IPS-18a (cell line): ENCODE results near the gene PLEKHH1.

Source experiments
- H3K27ac ChIP-seq: one replicate; pipeline ENCODE4 v1.5.1; 2013; ENCODE audit warnings: low read length
- H3K27me3 ChIP-seq: one replicate; pipeline ENCODE4 v1.6.1; 2013; ENCODE audit warnings: mild to moderate bottlenecking, low read length; ENCODE audit not compliant: control insufficient read depth, insufficient read depth
- H3K36me3 ChIP-seq: one replicate; pipeline ENCODE4 v1.6.1; 2013; ENCODE audit warnings: low read depth, low read length; ENCODE audit not compliant: control insufficient read depth
- H3K4me1 ChIP-seq: one replicate; pipeline ENCODE4 v1.6.1; 2013; ENCODE audit warnings: low read depth, low read length; ENCODE audit not compliant: control insufficient read depth
- H3K4me3 ChIP-seq: one replicate; pipeline ENCODE4 v1.5.1; 2013; ENCODE audit warnings: low read length
- H3K9ac ChIP-seq: one replicate; pipeline ENCODE4 v1.6.1; 2013; ENCODE audit warnings: mild to moderate bottlenecking, low read length, moderate library complexity
- H3K9me3 ChIP-seq: one replicate; pipeline ENCODE4 v1.6.1; 2013; ENCODE audit warnings: low read depth, low read length; ENCODE audit not compliant: control insufficient read depth

PLEKHH1 gene

DNA sequence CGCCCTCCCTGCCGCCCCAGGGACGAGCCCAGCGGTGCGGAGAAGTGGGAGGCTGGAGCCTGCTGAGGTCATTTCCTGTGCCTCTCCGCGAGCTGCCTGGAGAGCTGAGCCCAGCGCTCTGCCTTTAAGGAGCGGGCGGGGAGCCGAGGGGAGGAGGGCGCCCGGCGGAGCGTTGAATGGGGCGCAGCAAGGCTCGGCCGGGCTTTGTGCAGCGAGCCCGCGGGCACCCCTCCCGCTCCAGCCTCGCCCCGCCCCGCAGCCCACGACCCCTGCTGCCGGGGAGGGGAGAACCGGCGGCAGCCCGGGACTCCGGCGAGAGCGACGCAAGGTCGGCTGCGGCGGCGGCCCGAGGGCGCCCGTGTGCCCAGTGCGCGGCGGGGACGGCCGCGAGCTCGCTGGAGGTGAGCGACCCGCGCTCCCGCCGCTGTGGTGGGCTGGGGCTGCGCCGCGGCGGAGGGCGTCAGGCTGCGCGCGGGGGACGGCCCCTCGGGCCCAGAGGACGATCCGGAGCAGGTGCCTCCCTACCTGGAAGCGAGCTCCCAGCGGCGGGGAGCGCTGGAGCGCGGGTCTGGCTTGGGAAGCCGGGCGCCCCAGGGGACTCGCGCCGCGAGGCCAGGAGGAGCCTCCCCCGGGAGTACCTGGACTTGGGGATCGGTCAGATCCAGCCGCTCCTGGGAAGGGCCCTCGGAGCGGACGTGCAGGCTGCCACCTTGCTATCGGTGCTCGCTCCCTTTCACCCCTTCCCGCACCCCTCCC, at the start of gene PLEKHH1:
Gene PLEKHH1 (plus strand): TSS at position 293 of the 756 bp plus-strand sequence. CDS start 8,578 bp downstream, outside the sequence.
- Histone ChIP-seq H3K27ac (no peak within 1 kb of the TSS), H3K4me1 (peaks cover 4% of the 10 kb centered on the region)

GRCh38 chr14:67483579-67484285, 49.4 kb upstream of the PLEKHH1 start:
- no peaks in the 10 kb centered on the region for H3K36me3 ChIP-seq
- H3K9ac ChIP-seq: no peak overlapping the region
- no peaks in the 10 kb centered on the region for H3K9me3 ChIP-seq
- H3K27me3 ChIP-seq: no peaks in the 10 kb centered on the region
- H3K4me1 ChIP-seq: no peaks in the 10 kb centered on the region
- H3K27ac ChIP-seq: no peak overlapping the region
- no peak overlapping the region for H3K4me3 ChIP-seq

More for the DNA sequence above, at the start of gene PLEKHH1:
- Histone ChIP-seq H3K9me3 (no peaks in the 10 kb centered on the region), H3K27me3 (peaks cover 15% of the 10 kb centered on the region), H3K36me3 (no peaks in the 10 kb centered on the region), H3K9ac (peak within 1 kb of the TSS; percentile 73), H3K4me3 (peak within 1 kb of the TSS; percentile 73)

- H3K36me3 ChIP-seq: no peaks in the 10 kb centered on the region
- H3K9ac ChIP-seq: no peak overlapping the region
- no peaks in the 10 kb centered on the region for H3K9me3 ChIP-seq
- H3K4me1 ChIP-seq: no peaks in the 10 kb centered on the region
- no peak overlapping the region for H3K27ac ChIP-seq
- H3K27me3 ChIP-seq: no peaks in the 10 kb centered on the region
- H3K4me3 ChIP-seq: no peak overlapping the region
These were observed 47.5 kb upstream of the PLEKHH1 start for GRCh38 chr14:67485501-67486095.

- Histone ChIP-seq H3K27ac (no peak overlapping the region), H3K27me3 (no peaks in the 10 kb centered on the region), H3K9ac (no peak overlapping the region), H3K9me3 (no peaks in the 10 kb centered on the region), H3K36me3 (no peaks in the 10 kb centered on the region), H3K4me1 (peaks cover 5% of the 10 kb centered on the region), H3K4me3 (no peak overlapping the region)
These were observed 46.2 kb upstream of the PLEKHH1 start for GRCh38 chr14:67486890-67487289.

DNA sequence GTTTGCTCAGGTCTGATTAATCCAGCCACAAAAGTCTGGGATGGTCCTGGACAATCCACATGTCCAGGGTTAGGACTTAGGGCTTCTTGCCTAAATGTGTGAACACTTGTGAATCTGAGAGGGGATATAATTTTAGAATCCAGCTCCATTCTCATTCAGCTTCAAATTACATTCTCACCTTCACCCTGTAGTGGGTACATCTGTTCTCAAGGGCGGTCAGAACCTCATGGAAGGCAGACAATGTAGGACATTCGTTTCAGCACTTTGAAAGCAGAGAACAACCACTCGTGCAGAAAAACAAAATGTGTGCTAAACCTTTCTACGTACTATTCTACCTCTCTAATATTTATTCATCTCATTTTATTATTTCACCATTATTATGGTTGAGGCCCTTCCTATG, 45.8 kb upstream of the PLEKHH1 start:
- Histone ChIP-seq H3K4me1 (peaks cover 9% of the 10 kb centered on the region), H3K9ac (no peak overlapping the region), H3K36me3 (no peaks in the 10 kb centered on the region), H3K4me3 (no peak overlapping the region), H3K27me3 (no peaks in the 10 kb centered on the region), H3K27ac (no peak overlapping the region), H3K9me3 (no peaks in the 10 kb centered on the region)

GRCh38 chr14:67487937-67488893, 44.9 kb upstream of the PLEKHH1 start, which contains the start of gene TMEM229B:
Gene TMEM229B (minus strand): TSS chr14:67488721. CDS start chr14:67473923, 14,798 bp downstream.
- no peak within 1 kb of the TSS for H3K9ac ChIP-seq
- H3K27me3 ChIP-seq: no peaks in the 10 kb centered on the region
- no peaks in the 10 kb centered on the region for H3K9me3 ChIP-seq
- H3K36me3 ChIP-seq: no peaks in the 10 kb centered on the region
- no peak within 1 kb of the TSS for H3K4me3 ChIP-seq
- H3K27ac ChIP-seq: no peak within 1 kb of the TSS
- peaks cover 11% of the 10 kb centered on the region for H3K4me1 ChIP-seq

DNA sequence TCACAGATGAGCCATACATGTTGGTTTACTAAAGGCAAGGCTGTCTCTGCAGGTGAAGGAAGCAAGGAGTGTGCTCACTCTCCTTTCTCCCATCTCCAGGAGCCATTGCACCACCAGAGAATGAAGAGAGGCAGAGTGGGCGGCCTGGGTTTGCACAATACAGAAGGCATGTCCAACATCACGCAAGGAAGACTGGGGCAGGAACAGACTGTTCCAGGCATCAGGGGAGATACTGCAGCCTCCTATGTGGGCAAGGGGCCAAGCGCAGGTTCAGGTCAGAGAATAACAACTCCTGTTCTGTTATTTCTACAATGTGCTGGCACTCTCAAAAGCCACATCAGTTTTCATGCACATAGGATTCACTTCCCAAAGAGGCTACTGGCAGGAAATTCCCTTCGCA, 42.9 kb upstream of the PLEKHH1 start:
- Histone ChIP-seq H3K36me3 (no peaks in the 10 kb centered on the region), H3K4me1 (peaks cover 11% of the 10 kb centered on the region), H3K9ac (no peak overlapping the region), H3K4me3 (no peak overlapping the region), H3K27me3 (no peaks in the 10 kb centered on the region), H3K9me3 (no peaks in the 10 kb centered on the region), H3K27ac (no peak overlapping the region)

- Histone ChIP-seq H3K36me3 (no peaks in the 10 kb centered on the region), H3K4me1 (peaks cover 11% of the 10 kb centered on the region), H3K4me3 (no peak overlapping the region), H3K9me3 (no peaks in the 10 kb centered on the region), H3K27ac (no peak overlapping the region), H3K9ac (no peak overlapping the region), H3K27me3 (no peaks in the 10 kb centered on the region)
These were observed 41.8 kb upstream of the PLEKHH1 start for GRCh38 chr14:67491285-67491684.

DNA sequence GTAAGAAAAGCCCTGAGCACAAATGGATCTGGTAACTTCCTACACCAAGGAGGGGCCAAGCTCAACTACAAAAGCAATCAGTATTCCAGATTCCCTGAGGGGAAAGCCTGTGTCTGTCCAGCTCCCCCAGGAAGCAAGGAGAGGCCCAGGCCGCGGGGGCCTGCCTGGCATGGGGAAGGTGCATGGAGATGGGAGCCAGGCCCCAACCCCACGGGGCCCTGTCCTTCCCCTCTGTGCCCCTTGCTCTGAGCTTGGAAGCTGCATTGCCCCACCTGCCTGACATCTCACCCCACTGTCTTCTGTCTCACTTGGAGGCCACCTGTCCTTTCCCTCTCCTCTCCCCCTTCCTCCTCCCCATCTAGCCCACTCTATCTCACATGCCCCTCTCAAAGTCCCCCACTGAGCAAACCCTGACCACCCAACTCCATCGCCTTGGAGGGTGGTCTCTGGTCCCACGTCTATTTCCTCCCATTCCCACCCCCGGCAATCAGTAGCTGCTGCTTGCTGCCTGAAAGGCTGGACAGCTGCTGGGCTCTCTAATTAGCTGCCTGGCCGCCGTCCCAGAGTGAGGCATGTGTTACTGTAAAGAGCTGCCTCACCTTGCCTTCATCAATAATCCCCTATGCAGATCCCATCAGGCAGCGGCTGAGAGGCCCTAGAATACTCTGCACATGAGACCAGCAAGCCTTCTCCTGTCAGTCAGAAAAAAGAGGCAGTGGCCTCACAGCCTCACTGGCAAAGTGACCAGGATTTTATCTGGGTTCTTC, 41.2 kb upstream of the PLEKHH1 start:
- H3K9ac ChIP-seq: no peak overlapping the region
- H3K4me3 ChIP-seq: no peak overlapping the region
- H3K9me3 ChIP-seq: no peaks in the 10 kb centered on the region
- H3K27me3 ChIP-seq: no peaks in the 10 kb centered on the region
- peaks cover 11% of the 10 kb centered on the region for H3K4me1 ChIP-seq
- no peaks in the 10 kb centered on the region for H3K36me3 ChIP-seq
- no peak overlapping the region for H3K27ac ChIP-seq

DNA sequence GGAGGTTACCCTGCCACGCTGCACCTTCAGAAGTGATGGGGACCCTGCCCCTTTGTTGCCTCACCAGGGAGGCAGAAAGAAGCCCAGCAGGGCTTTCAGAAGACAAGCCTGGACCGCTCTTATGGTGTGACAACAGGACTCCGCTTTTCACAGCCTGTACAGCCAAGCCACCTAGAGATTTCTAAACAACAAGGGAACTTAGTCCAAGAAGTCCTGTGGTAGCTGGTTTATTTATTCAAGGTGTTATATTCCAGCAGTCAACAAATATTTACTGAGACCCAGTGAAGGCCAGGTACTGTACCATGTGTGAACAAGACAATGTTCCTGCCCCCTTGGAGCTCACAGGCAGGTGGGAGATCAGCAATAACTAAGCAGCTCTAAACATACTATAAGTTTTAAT, 40.6 kb upstream of the PLEKHH1 start:
- Histone ChIP-seq H3K36me3 (no peaks in the 10 kb centered on the region), H3K9ac (no peak overlapping the region), H3K27ac (no peak overlapping the region), H3K9me3 (no peaks in the 10 kb centered on the region), H3K27me3 (no peaks in the 10 kb centered on the region), H3K4me3 (no peak overlapping the region), H3K4me1 (peaks cover 11% of the 10 kb centered on the region)
